ENCODE data around the gene SPOCK3. TPM values are rescaled to one million over a fixed set of nuclear protein-coding genes. Genes with fewer than 3 reads are reported as not detected.

SPOCK3 gene
- total and polyA plus RNA-seq, 2 of the 13 experiments (the other 11 are each of a cell fraction or from before 2014, with no cell fraction given), result not detected

GRCh38 chr4:167031534-167032156 lies 202.6 kb downstream of the SPOCK3 start:
- WGBS (ENCODE audit: low lambda C conversion rate), result 11% methylated on average over 3 of the region's 3 CpGs
- Histone ChIP-seq H3K79me2 (ENCODE audit: insufficient read depth, low read length) (no peaks in the 10 kb centered on the region), H4K20me1 (ENCODE audit: insufficient read depth, low read length) (no peaks in the 10 kb centered on the region), H3K9ac (ENCODE audit: insufficient read depth, low read depth, low read length) (no peak overlapping the region), H3K27ac (ENCODE audit: extremely low read length, insufficient read depth, low read length) (no peak overlapping the region), H3K4me3 (replicated peaks in 1 of 3; ENCODE audit: insufficient read depth in 1 of 3, low read depth in 2 of 3, low read length in 3 of 3) (no peak overlapping the region), H3K9me3 (ENCODE audit: low read length) (no peaks in the 10 kb centered on the region), H3K4me1 (ENCODE audit: insufficient read depth, low read length) (no peaks in the 10 kb centered on the region), H3K27me3 (ENCODE audit: control insufficient read depth in 1 of 2, insufficient read depth in 2 of 2, low read length in 2 of 2) (no peaks in the 10 kb centered on the region), H2AFZ (ENCODE audit: low read length) (no peak overlapping the region), H3K36me3 (replicated peaks in 1 of 2; ENCODE audit: control insufficient read depth in 1 of 2, insufficient read depth in 2 of 2, low read length in 2 of 2) (no peaks in the 10 kb centered on the region), H3K4me2 (ENCODE audit: low read depth, low read length) (no peak overlapping the region)
- CTCF ChIA-PET (ENCODE audit: low intra/inter-chr PET ratio, low total read pairs), result no interaction called here
- FAIRE-seq, result no peak
- no peak for ATAC-seq
- intact Hi-C loops (cut with micrococcal nuclease; ENCODE audit: unreplicated experiment) (no loop called here), in situ Hi-C loops (cut with HindIII; ENCODE audit: extremely low pct_ligation_motif_present, low pct_unique_long_range_greater_than_20kb) (no loop called here)
- DNase-seq (ENCODE audit: low spot score), result no peak
- POLR2A ChIA-PET, result no interaction called here
- no TSS peak for BruUV-seq (replicated peaks)
- TF ChIP-seq ZNF232 (CRISPR knock-in tag; IDR thresholded peaks at IDR 0.05; ENCODE audit: borderline replicate concordance), result no peak
- TF ChIP-seq, protein P1, sequence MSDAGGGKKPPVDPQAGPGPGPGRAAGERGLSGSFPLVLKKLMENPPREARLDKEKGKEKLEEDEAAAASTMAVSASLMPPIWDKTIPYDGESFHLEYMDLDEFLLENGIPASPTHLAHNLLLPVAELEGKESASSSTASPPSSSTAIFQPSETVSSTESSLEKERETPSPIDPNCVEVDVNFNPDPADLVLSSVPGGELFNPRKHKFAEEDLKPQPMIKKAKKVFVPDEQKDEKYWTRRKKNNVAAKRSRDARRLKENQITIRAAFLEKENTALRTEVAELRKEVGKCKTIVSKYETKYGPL (CRISPR knock-in tag; IDR thresholded peaks at IDR 0.05), result no peak

DNA sequence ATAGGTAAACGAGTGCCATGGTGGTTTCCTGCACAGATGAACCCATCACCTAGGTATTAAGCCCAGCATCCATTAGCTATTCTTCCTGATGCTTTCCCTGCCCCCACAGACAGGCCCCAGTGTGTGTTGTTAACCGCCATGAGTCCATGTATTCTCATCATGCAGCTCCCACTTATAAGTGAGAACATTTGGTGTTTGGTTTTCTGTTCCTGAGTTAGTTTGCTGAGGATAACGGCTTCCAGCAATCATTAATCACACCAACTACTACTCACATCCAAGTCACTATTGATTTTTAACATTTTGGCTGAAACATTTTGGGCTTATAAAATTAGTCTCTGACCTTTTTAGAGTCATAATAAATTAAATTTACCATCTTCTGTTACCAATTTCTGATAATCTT lies 205.3 kb downstream of the SPOCK3 start:
- WGBS (ENCODE audit: low lambda C conversion rate), result 0% methylated on average over 3 of the region's 3 CpGs
- Histone ChIP-seq H3K9me3 (ENCODE audit: low read length) (no peaks in the 10 kb centered on the region), H3K4me2 (ENCODE audit: low read depth, low read length) (no peak overlapping the region), H3K9ac (ENCODE audit: insufficient read depth, low read depth, low read length) (no peak overlapping the region), H3K27me3 (ENCODE audit: control insufficient read depth in 1 of 2, insufficient read depth in 2 of 2, low read length in 2 of 2) (no peaks in the 10 kb centered on the region; a peak in 1 of 5 replicates), H3K36me3 (replicated peaks in 1 of 2; ENCODE audit: control insufficient read depth in 1 of 2, insufficient read depth in 2 of 2, low read length in 2 of 2) (no peaks in the 10 kb centered on the region), H3K27ac (ENCODE audit: extremely low read length, insufficient read depth, low read length) (no peak overlapping the region), H3K79me2 (ENCODE audit: insufficient read depth, low read length) (no peaks in the 10 kb centered on the region), H4K20me1 (ENCODE audit: insufficient read depth, low read length) (no peaks in the 10 kb centered on the region), H3K4me3 (replicated peaks in 1 of 3; ENCODE audit: insufficient read depth in 1 of 3, low read depth in 2 of 3, low read length in 3 of 3) (no peak overlapping the region), H2AFZ (ENCODE audit: low read length) (no peak overlapping the region), H3K4me1 (ENCODE audit: insufficient read depth, low read length) (no peaks in the 10 kb centered on the region)
- DNase-seq (ENCODE audit: low spot score), result no peak
- FAIRE-seq, result no peak
- no peak for TF ChIP-seq ZNF136 (CRISPR knock-in tag; IDR thresholded peaks at IDR 0.05; ENCODE audit: low read depth)
- no peak for TF ChIP-seq HIC2 (CRISPR knock-in tag; IDR thresholded peaks at IDR 0.05; ENCODE audit: low read depth)
- no peak for TF ChIP-seq TBP (CRISPR knock-in tag; IDR thresholded peaks at IDR 0.05)
- TF ChIP-seq ZNF562 (CRISPR knock-in tag; IDR thresholded peaks at IDR 0.05; ENCODE audit: borderline replicate concordance), result no peak
- TF ChIP-seq CC2D1A (CRISPR knock-in tag; IDR thresholded peaks at IDR 0.05), result no peak
- TF ChIP-seq ZNF317 (CRISPR knock-in tag; IDR thresholded peaks at IDR 0.05), result no peak
- no peak for TF ChIP-seq ZNF607 (CRISPR knock-in tag; IDR thresholded peaks at IDR 0.05; ENCODE audit: borderline replicate concordance)
- no TSS peak for BruUV-seq (replicated peaks)
- ATAC-seq, result no peak
- ChIA-PET POLR2A (no interaction called here), CTCF (ENCODE audit: low intra/inter-chr PET ratio, low total read pairs) (no interaction called here)
- intact Hi-C loops (cut with micrococcal nuclease; ENCODE audit: unreplicated experiment), result no loop called here
- in situ Hi-C loops (cut with HindIII; ENCODE audit: extremely low pct_ligation_motif_present, low pct_unique_long_range_greater_than_20kb), result no loop called here
